GM12801 (cell line): ENCODE data around the gene TFB1M.

Source experiments
- CTCF ChIP-seq: IDR thresholded peaks from one replicate; pipeline ENCODE4 v1.5.1; 2011; ENCODE audit warnings: control low read depth; ENCODE audit not compliant: insufficient read length; ENCODE audit errors: extremely low read depth

The TFB1M gene

GRCh38 chr6:155254139-155254538 is 60.1 kb downstream of the TFB1M start:
- TF ChIP-seq CTCF: no peak

GRCh38 chr6:155253337-155253736 is 60.9 kb downstream of the TFB1M start:
- TF ChIP-seq CTCF: no peak

DNA sequence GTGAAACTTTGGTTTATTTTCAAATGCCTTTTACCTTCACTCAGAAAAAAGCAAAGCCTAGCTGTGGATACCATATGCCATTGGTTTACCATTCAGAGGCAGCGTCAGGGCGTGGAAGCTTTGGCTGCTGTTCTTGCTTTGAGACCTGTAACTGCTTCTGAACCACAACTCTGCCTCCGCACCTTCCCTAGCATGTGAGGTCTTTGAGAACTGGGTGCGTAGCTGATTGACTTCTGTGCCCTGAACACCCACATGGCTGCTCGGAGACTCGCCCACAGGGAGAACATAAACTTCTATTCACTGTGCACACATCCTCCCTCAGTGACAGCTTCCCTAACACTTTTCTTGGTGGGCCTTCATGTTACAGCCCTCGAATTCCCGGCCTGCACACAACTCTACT is 61.7 kb downstream of the TFB1M start:
- TF ChIP-seq CTCF: no peak

DNA sequence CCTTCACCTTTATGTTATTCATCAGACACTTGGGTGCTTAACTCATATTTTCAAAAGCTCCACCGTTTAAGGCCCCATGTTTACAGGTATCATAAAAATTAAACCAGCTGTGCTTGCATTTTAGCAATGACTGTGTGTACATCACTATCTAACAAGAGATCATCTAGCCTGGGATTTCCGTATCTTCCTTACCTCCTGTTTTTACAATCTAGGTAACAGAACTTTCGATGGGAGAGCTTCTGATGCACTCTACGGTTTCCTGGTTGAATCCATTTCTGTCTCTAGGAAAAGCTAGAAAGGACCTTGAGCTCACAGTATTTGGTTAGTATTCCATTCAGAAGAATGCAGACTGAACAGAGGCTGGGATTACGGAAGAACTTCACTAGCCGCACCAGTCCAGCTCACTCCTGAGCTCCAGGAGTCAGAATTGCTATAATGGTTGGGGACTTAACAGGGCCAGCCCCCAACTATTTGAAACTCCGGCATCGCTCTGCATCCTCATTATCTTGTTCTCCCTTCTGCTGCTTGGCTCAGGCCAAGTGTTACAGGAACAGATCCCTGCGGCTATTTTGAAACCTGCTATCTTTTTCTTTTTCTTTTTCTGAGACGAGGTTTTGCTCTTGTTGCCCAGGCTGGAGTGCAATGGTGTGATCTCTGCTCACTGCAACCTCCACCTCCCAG is 63.4 kb downstream of the TFB1M start:
- no peak for TF ChIP-seq CTCF

DNA sequence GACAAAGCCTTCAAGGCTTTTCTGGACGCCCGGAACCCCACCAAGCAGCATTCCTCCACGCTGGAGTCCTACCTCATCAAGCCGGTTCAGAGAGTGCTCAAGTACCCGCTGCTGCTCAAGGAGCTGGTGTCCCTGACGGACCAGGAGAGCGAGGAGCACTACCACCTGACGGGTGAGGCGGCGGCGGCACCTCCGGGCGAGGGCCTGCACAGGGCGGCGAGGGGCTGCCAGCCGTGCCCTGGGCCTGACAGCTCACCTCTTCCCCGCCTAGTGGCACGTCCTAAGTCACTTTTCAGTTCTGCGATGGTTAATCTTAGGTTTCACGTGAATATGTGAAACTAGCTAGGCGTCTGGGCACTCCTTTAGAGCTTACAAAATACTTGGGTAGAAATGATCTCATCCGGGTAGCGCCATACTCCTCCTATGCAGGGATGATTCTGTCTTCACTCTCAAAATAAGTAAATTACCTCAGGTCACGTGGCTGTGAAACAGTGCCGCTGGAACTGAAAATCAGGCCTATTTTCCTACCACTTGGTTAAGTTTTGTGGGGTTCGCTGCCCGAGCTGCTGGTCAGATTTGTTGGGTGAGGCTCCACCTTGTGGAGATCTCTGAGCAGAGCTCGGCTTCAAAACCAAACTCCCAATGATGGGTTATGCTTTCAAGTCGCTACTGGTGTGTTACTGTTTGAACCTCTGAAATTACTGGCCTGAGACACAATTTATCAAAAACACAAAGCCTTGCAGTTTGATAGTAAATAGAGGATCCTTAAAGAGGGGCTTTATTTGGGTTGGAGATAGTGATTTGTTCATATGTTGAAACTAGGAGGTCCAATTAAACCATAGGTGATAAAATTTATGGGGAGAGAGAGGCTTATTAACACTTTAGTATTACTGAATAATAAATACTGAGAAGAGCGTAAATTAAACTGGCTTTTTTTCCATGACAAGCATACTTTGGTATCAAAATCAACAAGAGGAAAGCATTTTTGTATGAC is 66.0 kb downstream of the TFB1M start:
- no peak for TF ChIP-seq CTCF

DNA sequence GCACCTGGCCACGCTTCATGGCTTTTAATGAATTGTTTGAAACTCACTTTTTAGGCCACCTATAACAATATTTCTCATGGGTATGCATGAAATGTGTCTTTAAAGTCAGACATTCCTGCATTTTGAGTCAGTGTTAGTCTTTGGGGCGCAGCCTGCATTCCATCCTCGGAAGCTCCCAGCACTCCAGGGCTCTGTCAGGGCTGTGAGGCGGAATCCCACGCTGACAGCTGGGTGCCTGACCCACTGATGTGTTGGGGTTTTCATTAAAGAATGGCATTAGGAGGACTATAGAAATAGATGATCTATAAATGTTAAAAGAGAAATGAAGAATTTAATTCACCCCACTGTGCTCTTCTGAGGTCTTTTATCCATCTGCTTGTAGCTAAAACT is 66.7 kb downstream of the TFB1M start:
- TF ChIP-seq CTCF: no peak

DNA sequence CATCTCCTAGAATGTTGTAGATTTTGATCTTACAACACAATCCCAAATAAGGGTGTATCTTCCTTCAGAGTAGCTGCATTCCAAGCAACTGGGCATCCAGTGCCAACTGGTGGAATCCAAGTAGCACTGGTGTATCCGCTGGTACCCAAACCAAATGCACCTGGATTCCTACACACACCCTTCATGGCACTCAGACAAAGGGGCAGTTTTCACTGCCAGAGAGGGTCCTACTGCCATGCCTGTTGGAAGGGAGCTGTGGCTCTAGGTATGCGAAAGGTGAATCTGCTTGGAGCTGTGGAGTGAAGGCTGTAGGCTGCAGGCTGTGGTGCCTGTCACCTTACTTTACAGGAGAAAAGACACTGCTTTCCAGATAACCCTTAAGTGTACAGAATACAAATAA is 67.5 kb downstream of the TFB1M start:
- no peak for TF ChIP-seq CTCF
